PC-9 (cell line): ENCODE measurements around the gene HFM1. TPM values are rescaled to one million over a fixed set of nuclear protein-coding genes. Genes with fewer than 3 reads are reported as not detected.
"Not testable (repeated sequence)": the region's sequence is repeated elsewhere in the genome, so short reads cannot be mapped to it uniquely, and the experiment has no call there.

Experiments used
- BruUV-seq: library from RNA; stranded (reverse); fragments of 400-500 nt; replicated peaks from 2 replicates; lab custom pipeline; 2021; lab: Mats Ljungman, UMichigan
- CTCF ChIA-PET: fragments of 300-600 bp; sonication (Branson Sonifier 250); formaldehyde crosslinking; loops from one replicate; lab custom pipeline; 2022; ENCODE audit warnings: antibody characterized with exemption; lab: Charles Lee
- POLR2A ChIA-PET: fragments of 300-600 bp; sonication (Branson Sonifier 250); formaldehyde crosslinking; loops from one replicate; lab custom pipeline; 2022; ENCODE audit warnings: antibody characterized with exemption; ENCODE audit not compliant: unreplicated experiment; lab: Charles Lee
- DNase-seq, 2 experiments: peaks; one replicate each; pipeline versions ENCODE4 v3.0.0 to v3.0.0-alpha.2; 2015 to 2022; ENCODE audit warnings: mixed read lengths in 1 of 2
- H2AFZ ChIP-seq: fragments of 200-600 bp; sonication (generic); 2 replicates; pipeline ENCODE4 v1.8.1; 2017; ENCODE audit warnings: antibody characterized with exemption
- H3F3A ChIP-seq: fragments of 200-600 bp; sonication (generic); 2 replicates; pipeline ENCODE4 v1.8.1; 2017; ENCODE audit warnings: antibody characterized with exemption, mild to moderate bottlenecking, low read depth; ENCODE audit not compliant: insufficient read depth
- H3K27ac ChIP-seq: fragments of 200-600 bp; sonication (generic); 2 replicates; pipeline ENCODE4 v1.6.1; 2016; ENCODE audit warnings: mixed run types
- H3K27me3 ChIP-seq: fragments of 200-600 bp; sonication (generic); 2 replicates; pipeline ENCODE4 v1.6.1; 2016; ENCODE audit warnings: low read depth, mixed run types; ENCODE audit not compliant: insufficient read depth
- H3K36me3 ChIP-seq: fragments of 200-600 bp; sonication (generic); 2 replicates; pipeline ENCODE4 v1.6.1; 2016; ENCODE audit warnings: low read depth, mixed run types
- H3K4me1 ChIP-seq: fragments of 200-600 bp; sonication (generic); replicated peaks from 2 replicates; pipeline ENCODE4 v1.6.1; 2016; ENCODE audit warnings: mixed run types; ENCODE audit not compliant: insufficient read depth
- H3K4me2 ChIP-seq: fragments of 200-600 bp; sonication (generic); 2 replicates; pipeline ENCODE4 v1.6.1; 2017; ENCODE audit warnings: mixed run types
- H3K4me3 ChIP-seq: fragments of 200-600 bp; sonication (generic); 2 replicates; pipeline ENCODE4 v1.6.1; 2016; ENCODE audit warnings: mixed run types
- H3K79me2 ChIP-seq: fragments of 200-600 bp; sonication (generic); 2 replicates; pipeline ENCODE4 v1.6.1; 2017; ENCODE audit warnings: low read depth, mixed run types
- H3K9me2 ChIP-seq: fragments of 200-600 bp; sonication (generic); 2 replicates; pipeline ENCODE4 v1.8.1; 2017; ENCODE audit warnings: mild to moderate bottlenecking; ENCODE audit not compliant: insufficient read depth
- H3K9me3 ChIP-seq: fragments of 200-600 bp; sonication (generic); 2 replicates; pipeline ENCODE4 v1.8.1; 2016; ENCODE audit warnings: low read depth; ENCODE audit not compliant: insufficient read depth
- H4K20me1 ChIP-seq: fragments of 200-600 bp; sonication (generic); 2 replicates; pipeline ENCODE4 v1.8.1; 2017; ENCODE audit not compliant: insufficient read depth
- CTCF ChIP-seq: fragments of 200-600 bp; sonication (generic); conservative IDR thresholded peaks from 2 replicates; pipeline ENCODE4 v1.6.1; 2017; ENCODE audit warnings: mixed run types, antibody characterized with exemption, mild to moderate bottlenecking, moderate library complexity
- EZH2 ChIP-seq: fragments of 200-600 bp; sonication (generic); IDR thresholded peaks from 2 replicates; pipeline ENCODE4 v1.8.0; 2017; ENCODE audit warnings: antibody characterized with exemption, low read depth
- intact Hi-C: fragments of 100-400 bp; cut with micrococcal nuclease; formaldehyde crosslinking; loops from one replicate; pipeline ENCODE4 v1.10.0; 2022; ENCODE audit not compliant: unreplicated experiment
- total RNA-seq: library from RNA; stranded (reverse); gene quantifications from 2 replicates; pipeline ENCODE4 v1.2.3, GENCODE V29; 2021

HFM1 gene
- total RNA-seq, 1 experiment from 2014 or later, result not detected

DNA sequence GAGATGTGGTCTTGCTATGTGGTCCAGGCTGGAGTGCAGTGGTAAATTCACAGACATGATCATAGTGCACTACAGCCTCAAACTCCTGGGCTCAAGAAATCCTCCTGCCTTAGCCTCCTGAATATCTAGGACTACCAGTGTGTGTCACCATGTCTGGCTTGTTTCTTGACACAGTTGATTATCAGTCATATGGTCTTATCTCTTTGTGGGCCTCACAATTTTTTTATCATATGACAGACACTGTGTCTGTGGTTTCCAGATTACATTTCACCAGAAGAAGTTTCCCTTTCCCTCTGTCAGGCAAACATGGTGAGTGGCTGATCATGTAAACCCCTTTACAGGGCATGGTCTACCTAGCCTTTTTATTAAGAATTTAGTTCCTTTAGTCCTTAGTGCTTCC, 96.1 kb downstream of the HFM1 start:
- Histone ChIP-seq H3K4me3 (no peak overlapping the region), H3K9me2 (no peaks in the 10 kb centered on the region; the same call in 1 of the 2 replicates), H3F3A (no peaks in the 10 kb centered on the region), H4K20me1 (no peaks in the 10 kb centered on the region), H3K36me3 (no peaks in the 10 kb centered on the region), H2AFZ (no peak overlapping the region), H3K79me2 (no peaks in the 10 kb centered on the region), H3K27me3 (no peaks in the 10 kb centered on the region), H3K4me2 (no peak overlapping the region), H3K4me1 (no peaks in the 10 kb centered on the region), H3K27ac (no peak overlapping the region), H3K9me3 (peaks cover 13% of the 10 kb centered on the region)
- no TSS peak for BruUV-seq
- CTCF ChIA-PET, result no interaction called here
- intact Hi-C loops, result no loop called here
- no peak for TF ChIP-seq CTCF
- no peak for TF ChIP-seq EZH2
- POLR2A ChIA-PET, result no interaction called here
- DNase-seq, result no peak

GRCh38 chr1:91307784-91308409, 96.7 kb downstream of the HFM1 start:
- no peaks in the 10 kb centered on the region for H3K79me2 ChIP-seq
- H3K9me2 ChIP-seq, result no peaks in the 10 kb centered on the region; the same call in 1 of the 2 replicates
- H2AFZ ChIP-seq, result no peak overlapping the region
- no TSS peak for BruUV-seq
- H3K4me2 ChIP-seq, result no peak overlapping the region
- TF ChIP-seq EZH2, result no peak
- TF ChIP-seq CTCF, result no peak
- no peaks in the 10 kb centered on the region for H3F3A ChIP-seq
- peaks cover 13% of the 10 kb centered on the region for H3K9me3 ChIP-seq
- H3K27me3 ChIP-seq, result no peaks in the 10 kb centered on the region
- intact Hi-C loops, result no loop called here
- no peaks in the 10 kb centered on the region for H4K20me1 ChIP-seq
- H3K36me3 ChIP-seq, result no peaks in the 10 kb centered on the region
- ChIA-PET CTCF (no interaction called here), POLR2A (no interaction called here)
- H3K4me3 ChIP-seq, result no peak overlapping the region
- no peak overlapping the region for H3K27ac ChIP-seq
- no peaks in the 10 kb centered on the region for H3K4me1 ChIP-seq
- DNase-seq, result no peak

GRCh38 chr1:91303165-91303564, 101.5 kb downstream of the HFM1 start:
- no peaks in the 10 kb centered on the region for H3K36me3 ChIP-seq
- ChIA-PET CTCF (no interaction called here), POLR2A (no interaction called here)
- H3K4me1 ChIP-seq, result no peaks in the 10 kb centered on the region
- intact Hi-C loops, result no loop called here
- H3K27me3 ChIP-seq, result no peaks in the 10 kb centered on the region
- no peak overlapping the region for H3K4me2 ChIP-seq
- H3K4me3 ChIP-seq, result no peak overlapping the region
- no peak overlapping the region for H2AFZ ChIP-seq
- H4K20me1 ChIP-seq, result no peaks in the 10 kb centered on the region
- no peaks in the 10 kb centered on the region; the same call in 1 of the 2 replicates for H3K9me2 ChIP-seq
- no peaks in the 10 kb centered on the region for H3F3A ChIP-seq
- peaks cover 13% of the 10 kb centered on the region for H3K9me3 ChIP-seq
- no peaks in the 10 kb centered on the region for H3K79me2 ChIP-seq
- no TSS peak for BruUV-seq
- no peak overlapping the region for H3K27ac ChIP-seq
- TF ChIP-seq EZH2 (no peak), CTCF (no peak)
- no peak for DNase-seq

DNA sequence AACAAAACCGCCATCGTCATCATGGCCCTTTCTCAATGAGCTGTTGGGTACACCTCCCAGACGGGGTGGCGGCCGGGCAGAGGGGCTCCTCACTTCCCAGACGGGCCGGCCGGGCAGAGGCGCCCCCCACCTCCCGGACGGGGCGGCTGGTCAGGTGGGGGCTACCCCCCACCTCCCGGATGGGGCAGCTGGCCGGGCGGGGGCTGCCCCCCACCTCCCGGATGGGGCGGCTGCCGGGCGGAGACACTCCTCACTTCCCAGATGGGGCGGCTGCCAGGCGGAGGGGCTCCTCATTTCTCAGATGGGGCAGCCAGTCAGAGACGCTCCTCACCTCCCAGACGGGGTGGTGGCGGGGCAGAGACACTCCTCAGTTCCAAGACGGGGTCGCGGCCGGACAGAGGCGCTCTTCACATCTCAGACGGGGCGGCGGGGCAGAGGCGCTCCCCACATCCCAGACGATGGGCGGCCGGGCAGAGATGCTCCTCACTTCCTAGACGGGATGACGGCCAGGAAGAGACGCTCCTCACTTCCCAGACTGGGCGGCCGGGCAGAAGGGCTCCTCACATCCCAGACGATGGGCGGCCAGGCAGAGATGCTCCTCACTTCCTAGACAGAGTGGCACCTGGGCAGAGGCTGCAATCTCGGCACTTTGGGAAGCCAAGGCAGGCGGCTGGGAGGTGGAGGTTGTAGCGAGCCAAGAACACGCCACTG, 115.6 kb downstream of the HFM1 start:
- H3K4me3 ChIP-seq, H3K36me3 ChIP-seq, POLR2A ChIA-PET, H3F3A ChIP-seq, H3K9me3 ChIP-seq, H3K4me2 ChIP-seq, H3K27ac ChIP-seq, intact Hi-C loops, CTCF ChIA-PET, DNase-seq, H2AFZ ChIP-seq, H3K79me2 ChIP-seq, H3K4me1 ChIP-seq, H4K20me1 ChIP-seq, H3K9me2 ChIP-seq, H3K27me3 ChIP-seq, BruUV-seq: not testable (repeated sequence)

DNA sequence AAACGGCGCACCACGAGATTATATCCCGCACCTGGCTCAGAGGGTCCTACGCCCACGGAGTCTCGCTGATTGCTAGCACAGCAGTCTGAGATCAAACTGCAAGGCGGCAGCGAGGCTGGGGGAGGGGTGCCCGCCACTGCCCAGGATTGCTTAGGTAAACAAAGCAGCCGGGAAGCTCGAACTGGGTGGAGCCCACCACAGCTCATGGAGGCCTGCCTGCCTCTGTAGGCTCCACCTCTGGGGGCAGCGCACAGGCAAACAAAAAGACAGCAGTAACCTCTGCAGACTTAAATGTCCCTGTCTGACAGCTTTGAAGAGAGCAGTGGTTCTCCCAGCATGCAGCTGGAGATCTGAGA, 117.7 kb downstream of the HFM1 start:
- CTCF ChIA-PET, H3K4me3 ChIP-seq, H3K9me2 ChIP-seq, H3K27ac ChIP-seq, H3K27me3 ChIP-seq, H3K4me1 ChIP-seq, H3K9me3 ChIP-seq, intact Hi-C loops, H2AFZ ChIP-seq, DNase-seq, POLR2A ChIA-PET, H3K4me2 ChIP-seq, H3K36me3 ChIP-seq, H4K20me1 ChIP-seq, H3F3A ChIP-seq, H3K79me2 ChIP-seq, BruUV-seq: not testable (repeated sequence)
